ENCODE results near the gene TBX6.

TBX6 gene

GRCh38 chr16:30120340-30121105, 28.8 kb upstream of the TBX6 start (continued):
- TF ChIP-seq POU6F1 (CRISPR knock-in tag; IDR thresholded peaks at IDR 0.05; ENCODE audit: borderline replicate concordance, low read depth) (no peak), RARB (CRISPR knock-in tag; IDR thresholded peaks at IDR 0.05) (no peak), ISL1 (CRISPR knock-in tag; IDR thresholded peaks at IDR 0.05) (no peak), TCF4 (CRISPR knock-in tag; IDR thresholded peaks at IDR 0.05; ENCODE audit: borderline replicate concordance) (no peak), PPARA (CRISPR knock-in tag; IDR thresholded peaks at IDR 0.05; ENCODE audit: borderline replicate concordance) (no peak)

- TF ChIP-seq BACH2 (CRISPR knock-in tag; IDR thresholded peaks at IDR 0.05; ENCODE audit: borderline replicate concordance) (no peak), ZFP30 (CRISPR knock-in tag; IDR thresholded peaks at IDR 0.05) (no peak)
- no peak for ATAC-seq
Measured at GRCh38 chr16:30119428-30119827, 27.7 kb upstream of the TBX6 start.

- ATAC-seq: no peak
- TF ChIP-seq TOX (CRISPR knock-in tag; IDR thresholded peaks at IDR 0.05; ENCODE audit: borderline replicate concordance) (no peak), ISL1 (CRISPR knock-in tag; IDR thresholded peaks at IDR 0.05) (no peak), ZFP3 (CRISPR knock-in tag; IDR thresholded peaks at IDR 0.05) (no peak), ZNF70 (CRISPR knock-in tag; IDR thresholded peaks at IDR 0.05) (no peak), TSHZ2 (CRISPR knock-in tag; IDR thresholded peaks at IDR 0.05) (no peak), ZNF8 (CRISPR knock-in tag; IDR thresholded peaks at IDR 0.05) (no peak), PATZ1 (CRISPR knock-in tag; IDR thresholded peaks at IDR 0.05; ENCODE audit: borderline replicate concordance) (no peak), BACH2 (CRISPR knock-in tag; IDR thresholded peaks at IDR 0.05; ENCODE audit: borderline replicate concordance) (no peak), ARNTL (CRISPR knock-in tag; IDR thresholded peaks at IDR 0.05; ENCODE audit: borderline replicate concordance, low read depth) (no peak), CSRNP3 (CRISPR knock-in tag; IDR thresholded peaks at IDR 0.05) (no peak), ESRRG (CRISPR knock-in tag; IDR thresholded peaks at IDR 0.05) (no peak), SNAI2 (CRISPR knock-in tag; IDR thresholded peaks at IDR 0.05) (no peak), PPARA (CRISPR knock-in tag; IDR thresholded peaks at IDR 0.05; ENCODE audit: borderline replicate concordance) (no peak), GLIS3 (CRISPR knock-in tag; IDR thresholded peaks at IDR 0.05) (no peak)
Measured at GRCh38 chr16:30117768-30118167, 26.0 kb upstream of the TBX6 start.

- no peak for TF ChIP-seq CSRNP3 (CRISPR knock-in tag; IDR thresholded peaks at IDR 0.05)
- no peak for TF ChIP-seq ZNF8 (CRISPR knock-in tag; IDR thresholded peaks at IDR 0.05)
- no peak for TF ChIP-seq TCF4 (CRISPR knock-in tag; IDR thresholded peaks at IDR 0.05; ENCODE audit: borderline replicate concordance)
- TF ChIP-seq BACH2 (CRISPR knock-in tag; IDR thresholded peaks at IDR 0.05; ENCODE audit: borderline replicate concordance): no peak
- no peak for TF ChIP-seq SNAI2 (CRISPR knock-in tag; IDR thresholded peaks at IDR 0.05)
- no peak for ATAC-seq
Measured at GRCh38 chr16:30116291-30117207, 24.8 kb upstream of the TBX6 start.
